Effector memory CD8-positive, alpha-beta T cell (primary cell): ENCODE results near the gene MAPK1IP1L.

Source experiments
- ATAC-seq: fragments of 150-1000 bp; cut with Tn5 transposase; replicated peaks from 2 replicates; pipeline ENCODE4 v1.10.0; 2021; ENCODE audit warnings: mild to moderate bottlenecking, moderate library complexity
- DNase-seq, 3 experiments: peaks; one replicate each; pipeline ENCODE4 v3.0.0; 2021
- H3K27ac Mint-ChIP-seq, 2 donors: one replicate each; pipeline ENCODE4 v1.8.0; 2022; ENCODE audit warnings: mild to moderate bottlenecking in 2 of 2, mixed read lengths in 2 of 2, moderate library complexity in 2 of 2
- H3K27me3 Mint-ChIP-seq, 2 donors: one replicate each; pipeline ENCODE4 v1.8.0; 2022; ENCODE audit warnings: mixed read lengths in 2 of 2
- H3K36me3 Mint-ChIP-seq: one replicate; pipeline ENCODE4 v1.8.0; 2022; ENCODE audit warnings: mild to moderate bottlenecking, moderate library complexity, mixed read lengths; ENCODE audit not compliant: insufficient read depth
- H3K4me1 Mint-ChIP-seq, 2 donors: one replicate each; pipeline ENCODE4 v1.8.0; 2022; ENCODE audit warnings: low read depth in 2 of 2, mixed read lengths in 2 of 2
- H3K4me3 Mint-ChIP-seq, 2 donors: one replicate each; pipeline ENCODE4 v1.8.0; 2022; ENCODE audit warnings: mild to moderate bottlenecking in 2 of 2, mixed read lengths in 2 of 2, moderate library complexity in 2 of 2
- H3K9me3 Mint-ChIP-seq, 2 donors: one replicate each; pipeline ENCODE4 v1.8.0; 2022; ENCODE audit warnings: mixed read lengths in 2 of 2

Gene MAPK1IP1L

GRCh38 chr14:55111122-55111708, 59.8 kb downstream of the MAPK1IP1L start:
- ATAC-seq: no peak
- H3K36me3 Mint-ChIP-seq: no peaks in the 10 kb centered on the region
- peaks cover 9 to 12% of the 10 kb centered on the region in 2 donors for H3K4me1 Mint-ChIP-seq

GRCh38 chr14:55114720-55115119, 63.3 kb downstream of the MAPK1IP1L start:
- H3K4me1 Mint-ChIP-seq: peaks cover 0 to 8% of the 10 kb centered on the region in 2 donors
- H3K4me3 Mint-ChIP-seq: no peak overlapping the region
- no peaks in the 10 kb centered on the region for H3K36me3 Mint-ChIP-seq
- DNase-seq (no peak), ATAC-seq (no peak)
- no peak overlapping the region for H3K27ac Mint-ChIP-seq
- H3K27me3 Mint-ChIP-seq: peaks cover 0 to 8% of the 10 kb centered on the region in 2 donors
- H3K9me3 Mint-ChIP-seq: no peaks in the 10 kb centered on the region

More at GRCh38 chr14:55111122-55111708, 59.8 kb downstream of the MAPK1IP1L start:
- H3K9me3 Mint-ChIP-seq: no peaks in the 10 kb centered on the region
- peaks cover 0 to 8% of the 10 kb centered on the region in 2 donors for H3K27me3 Mint-ChIP-seq
- DNase-seq: no peak
- H3K4me3 Mint-ChIP-seq: no peak overlapping the region
- H3K27ac Mint-ChIP-seq: peak overlapping the region in 1 of 2 donors; percentile 29

GRCh38 chr14:55115460-55115859, 64.0 kb downstream of the MAPK1IP1L start:
- DNase-seq (no peak), ATAC-seq (no peak)
- Mint-ChIP-seq H3K4me3 (no peak overlapping the region), H3K4me1 (peaks cover 0 to 8% of the 10 kb centered on the region in 2 donors), H3K27me3 (peaks cover 0 to 8% of the 10 kb centered on the region in 2 donors), H3K9me3 (no peaks in the 10 kb centered on the region), H3K36me3 (no peaks in the 10 kb centered on the region), H3K27ac (peak overlapping the region in 1 of 2 donors; percentile 26)

- H3K9me3 Mint-ChIP-seq: no peaks in the 10 kb centered on the region
- H3K4me1 Mint-ChIP-seq: peaks cover under 1 to 9% of the 10 kb centered on the region in 2 donors
- DNase-seq (no peak), ATAC-seq (no peak)
- peaks cover 0 to 8% of the 10 kb centered on the region in 2 donors for H3K27me3 Mint-ChIP-seq
- no peak overlapping the region for H3K4me3 Mint-ChIP-seq
- H3K36me3 Mint-ChIP-seq: no peaks in the 10 kb centered on the region
- peak overlapping the region in 1 of 2 donors; percentile 26 for H3K27ac Mint-ChIP-seq
Observed at GRCh38 chr14:55115861-55116245, 64.4 kb downstream of the MAPK1IP1L start.

- no peak overlapping the region for H3K27ac Mint-ChIP-seq
- ATAC-seq (no peak), DNase-seq (no peak)
- H3K4me3 Mint-ChIP-seq: no peak overlapping the region
- H3K27me3 Mint-ChIP-seq: peaks cover 0 to 8% of the 10 kb centered on the region in 2 donors
- H3K4me1 Mint-ChIP-seq: peaks cover 4 to 14% of the 10 kb centered on the region in 2 donors
- no peaks in the 10 kb centered on the region for H3K9me3 Mint-ChIP-seq
- H3K36me3 Mint-ChIP-seq: no peaks in the 10 kb centered on the region
Observed at GRCh38 chr14:55116246-55117030, 65.0 kb downstream of the MAPK1IP1L start.

GRCh38 chr14:55117803-55118441, 66.5 kb downstream of the MAPK1IP1L start:
- Mint-ChIP-seq H3K27ac (no peak overlapping the region), H3K9me3 (no peaks in the 10 kb centered on the region), H3K4me1 (peaks cover 4 to 14% of the 10 kb centered on the region in 2 donors), H3K27me3 (peaks cover 0 to 8% of the 10 kb centered on the region in 2 donors), H3K36me3 (no peaks in the 10 kb centered on the region), H3K4me3 (no peak overlapping the region)
- ATAC-seq: no peak
- no peak for DNase-seq

GRCh38 chr14:55118761-55119160, 67.3 kb downstream of the MAPK1IP1L start:
- peaks cover 4 to 11% of the 10 kb centered on the region in 2 donors for H3K4me1 Mint-ChIP-seq
- no peak for ATAC-seq

More at GRCh38 chr14:55118761-55119160, 67.3 kb downstream of the MAPK1IP1L start:
- no peak overlapping the region for H3K27ac Mint-ChIP-seq
- H3K4me3 Mint-ChIP-seq: no peak overlapping the region
- DNase-seq: no peak
- no peaks in the 10 kb centered on the region for H3K36me3 Mint-ChIP-seq
- H3K9me3 Mint-ChIP-seq: no peaks in the 10 kb centered on the region
- peaks cover 0 to 1% of the 10 kb centered on the region in 2 donors for H3K27me3 Mint-ChIP-seq
